Measurements from ENCODE around the gene PROM1.

GRCh38 chr4:16085822-16086221 lies 2.0 kb upstream of the PROM1 start:
- TF ChIP-seq, protein P1, sequence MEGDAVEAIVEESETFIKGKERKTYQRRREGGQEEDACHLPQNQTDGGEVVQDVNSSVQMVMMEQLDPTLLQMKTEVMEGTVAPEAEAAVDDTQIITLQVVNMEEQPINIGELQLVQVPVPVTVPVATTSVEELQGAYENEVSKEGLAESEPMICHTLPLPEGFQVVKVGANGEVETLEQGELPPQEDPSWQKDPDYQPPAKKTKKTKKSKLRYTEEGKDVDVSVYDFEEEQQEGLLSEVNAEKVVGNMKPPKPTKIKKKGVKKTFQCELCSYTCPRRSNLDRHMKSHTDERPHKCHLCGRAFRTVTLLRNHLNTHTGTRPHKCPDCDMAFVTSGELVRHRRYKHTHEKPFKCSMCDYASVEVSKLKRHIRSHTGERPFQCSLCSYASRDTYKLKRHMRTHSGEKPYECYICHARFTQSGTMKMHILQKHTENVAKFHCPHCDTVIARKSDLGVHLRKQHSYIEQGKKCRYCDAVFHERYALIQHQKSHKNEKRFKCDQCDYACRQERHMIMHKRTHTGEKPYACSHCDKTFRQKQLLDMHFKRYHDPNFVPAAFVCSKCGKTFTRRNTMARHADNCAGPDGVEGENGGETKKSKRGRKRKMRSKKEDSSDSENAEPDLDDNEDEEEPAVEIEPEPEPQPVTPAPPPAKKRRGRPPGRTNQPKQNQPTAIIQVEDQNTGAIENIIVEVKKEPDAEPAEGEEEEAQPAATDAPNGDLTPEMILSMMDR (IDR thresholded peaks at IDR 0.05 in 2 of 3, conservative IDR thresholded peaks at IDR 0.05 in 1 of 3; ENCODE audit: insufficient read depth in 2 of 3, low read depth in 1 of 3, low read length in 3 of 3), result no peak
- TF ChIP-seq ZNF23 (CRISPR knock-in tag; IDR thresholded peaks at IDR 0.05) (no peak), KDM1A (IDR thresholded peaks at IDR 0.05) (no peak), ETS1 (conservative IDR thresholded peaks at IDR 0.05; ENCODE audit: control insufficient read depth, low read depth, low read length) (no peak), POLR3A (IDR thresholded peaks at IDR 0.05; ENCODE audit: borderline replicate concordance, extremely low read depth, insufficient read depth, insufficient read length) (no peak), CTBP1 (IDR thresholded peaks at IDR 0.05; ENCODE audit: borderline replicate concordance) (no peak), BRF2 (IDR thresholded peaks at IDR 0.05; ENCODE audit: borderline replicate concordance, insufficient read depth, insufficient read length) (no peak), MXI1 (IDR thresholded peaks at IDR 0.05; ENCODE audit: low read depth, low read length) (no peak), SP2 (IDR thresholded peaks at IDR 0.05; ENCODE audit: extremely low read depth, low read depth, low read length, poor library complexity, severe bottlenecking) (no peak), FOXK2 (conservative IDR thresholded peaks at IDR 0.05 in 1 of 2, IDR thresholded peaks at IDR 0.05 in 1 of 2; ENCODE audit: low read depth in 2 of 2) (no peak), GABPA (tag; conservative IDR thresholded peaks at IDR 0.05; ENCODE audit: low read depth) (no peak)

All from K562 (cell line).